GM03348 (cell line): ENCODE data around the gene NLGN4X.
"Not testable (repeated sequence)": the region's sequence is repeated elsewhere in the genome, so short reads cannot be mapped to it uniquely, and the experiment has no call there.

Source experiments
- DNase-seq: peaks from one replicate; pipeline ENCODE4 v3.0.0; 2012; ENCODE audit warnings: low spot score

The NLGN4X gene

GRCh38 chrX:6005856-6006255, 222.8 kb downstream of the NLGN4X start:
- DNase-seq: no peak

- DNase-seq: no peak
Observed at GRCh38 chrX:6004529-6004928, 224.1 kb downstream of the NLGN4X start.

GRCh38 chrX:6002056-6002455, 226.6 kb downstream of the NLGN4X start:
- no peak for DNase-seq

- DNase-seq: no peak
Observed at GRCh38 chrX:5998901-5999300, 229.8 kb downstream of the NLGN4X start.

GRCh38 chrX:5998456-5998855, 230.2 kb downstream of the NLGN4X start:
- no peak for DNase-seq

GRCh38 chrX:5991393-5991792, 237.3 kb downstream of the NLGN4X start:
- DNase-seq: no peak

GRCh38 chrX:5979338-5979737, 249.3 kb downstream of the NLGN4X start:
- DNase-seq: no peak

- DNase-seq: no peak
Observed at GRCh38 chrX:5976332-5976731, 252.3 kb downstream of the NLGN4X start.

- DNase-seq: no peak
Observed at GRCh38 chrX:5971300-5971699, 257.4 kb downstream of the NLGN4X start.

- DNase-seq: no peak
Observed at GRCh38 chrX:5965406-5965805, 263.3 kb downstream of the NLGN4X start.

- DNase-seq: no peak
Observed at GRCh38 chrX:5959286-5959685, 269.4 kb downstream of the NLGN4X start.

GRCh38 chrX:5958523-5958922, 270.1 kb downstream of the NLGN4X start:
- DNase-seq: no peak

- DNase-seq: no peak
Observed at GRCh38 chrX:5957506-5957905, 271.2 kb downstream of the NLGN4X start.

- DNase-seq: peak; percentile 0
Observed at GRCh38 chrX:5936438-5936837, 292.2 kb downstream of the NLGN4X start.

GRCh38 chrX:5928224-5928623, 300.4 kb downstream of the NLGN4X start:
- DNase-seq: no peak

GRCh38 chrX:5916945-5917344, 311.7 kb downstream of the NLGN4X start:
- DNase-seq: no peak

- no peak for DNase-seq
Observed at GRCh38 chrX:5915783-5916182, 312.9 kb downstream of the NLGN4X start.

- DNase-seq: no peak
Observed at GRCh38 chrX:5907207-5907606, 321.5 kb downstream of the NLGN4X start.

- DNase-seq: not testable (repeated sequence)
Observed at GRCh38 chrX:5903586-5904190, 325.0 kb downstream of the NLGN4X start.

- DNase-seq: no peak
Observed at GRCh38 chrX:5898463-5898862, 330.2 kb downstream of the NLGN4X start.

GRCh38 chrX:5891378-5891777, 337.3 kb downstream of the NLGN4X start:
- DNase-seq: no peak

- DNase-seq: peak; percentile 5
Observed at GRCh38 chrX:5876984-5877596, 351.6 kb downstream of the NLGN4X start.

- DNase-seq: no peak
Observed at GRCh38 chrX:5870238-5870637, 358.4 kb downstream of the NLGN4X start.

GRCh38 chrX:5869786-5870185, 358.9 kb downstream of the NLGN4X start:
- no peak for DNase-seq
